T-helper 22 cell (primary cell): ENCODE results near the gene RHD.
A peak's percentile ranks its signal among the peaks of the same experiment; 100 is the strongest.
"Not testable (repeated sequence)": the region's sequence is repeated elsewhere in the genome, so short reads cannot be mapped to it uniquely, and the experiment has no call there.

Source experiments
- DNase-seq: peaks from one replicate; pipeline ENCODE4 v3.0.0-alpha.2; 2020; ENCODE audit warnings: low read depth

The RHD gene

DNA sequence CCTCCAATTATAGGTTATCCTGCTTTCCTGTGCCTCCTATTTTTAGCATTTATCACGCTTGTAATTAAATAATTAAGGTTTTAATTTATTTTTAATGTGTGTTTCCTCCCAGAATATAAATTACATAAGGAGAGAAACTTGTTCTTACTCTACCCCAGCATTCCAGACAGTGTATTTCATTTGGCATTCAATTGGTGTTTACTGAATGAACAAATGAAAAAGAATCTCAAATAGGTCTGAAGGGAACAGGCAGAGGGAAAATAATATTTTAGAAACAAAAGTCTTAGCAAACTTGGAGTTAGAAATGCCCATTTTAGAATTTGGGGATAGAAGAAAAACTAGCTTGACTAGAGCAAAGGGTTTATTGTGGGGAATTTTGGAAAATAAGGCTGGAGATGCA, 15.1 kb upstream of the RHD start:
- no peak for DNase-seq

DNA sequence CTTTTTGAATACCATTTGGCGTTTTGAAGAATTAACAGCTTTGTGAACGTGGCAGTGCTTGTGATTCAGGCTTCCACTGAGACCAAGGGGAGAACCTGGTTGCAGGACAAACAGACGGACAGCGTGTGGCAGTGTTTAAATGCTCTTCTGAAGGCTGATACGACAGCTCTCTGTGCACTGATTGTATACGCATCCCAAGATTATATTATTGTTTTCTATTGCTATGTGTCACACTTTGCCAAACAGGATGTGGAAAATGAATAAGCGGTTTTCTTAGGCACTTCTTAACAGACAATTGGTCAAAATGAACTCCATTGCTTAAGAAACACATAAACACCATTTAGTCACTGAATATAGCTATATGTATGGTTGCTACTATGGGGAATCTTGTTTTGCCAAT, 12.5 kb upstream of the RHD start:
- not testable (repeated sequence) for DNase-seq

DNA sequence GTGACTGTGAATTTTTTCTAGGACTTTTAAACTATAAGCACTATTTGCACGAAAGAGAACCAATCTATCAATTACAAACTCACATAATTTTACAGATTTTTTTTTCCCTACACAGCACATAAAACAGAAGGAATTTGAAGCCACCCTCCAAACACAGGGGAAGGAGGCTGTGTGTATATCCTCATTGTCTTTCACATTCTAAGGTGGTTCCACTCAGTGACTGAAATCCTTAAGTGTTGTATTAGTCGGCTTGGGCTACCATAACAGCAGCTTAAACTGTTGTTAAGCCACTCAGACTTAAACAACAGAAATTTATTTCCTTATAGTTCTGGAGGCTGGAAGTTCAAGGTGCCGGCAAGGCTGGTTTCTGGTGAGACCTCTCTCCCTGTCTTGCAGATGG, 12.0 kb upstream of the RHD start:
- not testable (repeated sequence) for DNase-seq

DNA sequence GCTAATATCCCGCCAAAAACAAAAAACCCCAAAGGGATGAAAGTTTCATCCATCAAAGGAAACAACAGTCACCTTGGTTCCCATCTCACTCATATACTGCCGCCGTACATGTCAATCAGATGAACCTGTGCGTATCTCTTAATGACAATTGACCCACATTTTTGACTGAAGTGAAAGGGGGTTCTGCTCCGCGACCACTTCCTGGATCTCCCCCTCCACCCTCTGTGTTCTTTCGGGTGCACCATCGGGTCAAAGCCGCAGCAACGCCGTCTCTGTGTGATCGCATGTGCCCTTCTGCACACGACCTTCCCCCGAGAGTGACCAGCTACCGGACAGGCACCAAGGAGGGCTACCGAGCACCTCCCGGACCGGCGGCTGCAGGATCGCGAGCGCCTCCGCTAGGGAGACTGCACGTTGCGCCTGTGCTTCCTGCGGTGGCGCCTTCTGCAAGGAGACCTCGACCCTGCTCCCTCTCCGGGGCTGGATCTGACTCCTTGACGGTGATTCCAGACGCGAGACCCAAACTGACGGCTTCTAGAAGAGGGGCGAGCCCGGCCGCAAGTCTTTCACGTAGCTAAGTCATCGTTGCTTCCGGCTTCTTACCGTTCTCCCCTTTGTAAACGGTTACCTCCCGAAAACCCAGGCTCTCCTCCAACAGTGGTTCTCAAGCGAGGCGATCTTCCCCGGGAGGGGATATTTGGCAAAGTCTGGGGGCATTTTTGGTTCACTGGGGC, 5.6 kb upstream of the RHD start:
- peak; percentile 12 for DNase-seq

DNA sequence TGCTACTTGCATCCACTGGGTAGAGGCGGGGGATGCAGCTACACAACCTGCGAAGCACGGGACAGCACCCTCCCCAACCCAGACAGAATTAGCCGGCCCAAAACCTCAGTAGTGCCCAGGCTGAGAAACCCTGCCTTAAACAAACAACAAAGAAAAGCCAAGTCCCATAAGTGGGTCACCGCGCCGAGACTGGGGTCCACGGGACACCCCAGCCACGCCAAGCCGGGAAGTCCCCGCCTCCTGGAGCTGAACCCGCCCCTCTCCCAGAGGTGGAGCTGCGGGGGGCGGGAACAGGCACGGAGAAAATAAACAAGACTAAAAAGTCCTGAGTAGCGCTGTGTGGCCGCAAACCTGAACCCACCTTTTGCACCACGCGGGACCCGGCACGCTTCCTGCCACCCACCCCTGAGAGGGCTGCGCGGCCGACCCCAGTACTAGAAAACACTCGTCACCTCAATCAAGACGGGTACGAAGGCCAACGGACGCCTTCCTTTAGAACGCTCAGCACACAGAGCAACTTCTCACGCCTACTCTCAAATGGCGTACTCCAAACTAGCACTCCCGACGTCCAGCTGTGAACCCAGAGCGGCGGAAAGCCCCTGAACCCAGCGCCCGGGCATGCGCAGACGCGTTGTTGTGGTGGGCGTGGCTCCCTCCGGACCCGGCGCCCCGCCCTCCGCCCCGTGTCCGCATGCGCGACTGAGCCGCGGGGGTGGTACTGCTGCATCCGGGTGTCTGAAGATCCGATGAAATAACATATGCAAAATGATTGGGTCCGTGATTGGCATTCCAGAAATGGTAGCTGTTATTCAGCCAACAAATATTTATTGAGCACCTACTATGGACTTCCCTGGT, 4.8 kb upstream of the RHD start:
- DNase-seq, result peak; percentile 81

DNA sequence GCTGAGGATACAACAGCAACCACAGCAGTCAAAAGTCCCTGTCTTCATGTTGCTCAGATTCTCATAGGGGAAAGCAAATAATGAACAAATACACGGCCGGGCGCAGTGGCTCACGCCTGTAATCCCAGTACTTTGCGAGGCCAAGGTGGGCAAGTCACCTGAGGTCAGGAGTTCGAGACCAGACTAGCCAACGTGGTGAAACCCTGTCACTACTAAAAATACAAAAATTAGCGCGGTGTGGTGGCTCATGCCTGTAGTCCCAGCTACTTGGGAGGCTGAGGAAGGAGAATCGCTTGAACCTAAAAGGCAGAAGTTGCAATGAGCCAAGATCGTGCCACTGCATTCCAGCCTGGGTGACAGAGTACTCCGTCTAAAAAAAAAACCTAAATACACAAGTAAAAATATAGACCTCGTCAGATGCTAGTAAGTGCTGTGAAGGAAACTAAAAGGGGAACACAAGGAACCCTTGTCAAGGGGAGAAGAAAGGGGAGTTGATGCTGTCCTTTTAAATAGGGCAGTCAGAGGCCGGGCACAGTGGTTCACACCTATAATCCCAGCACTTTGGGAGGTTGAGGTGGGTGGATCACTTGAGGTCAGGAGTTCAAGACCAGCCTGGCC, 4.1 kb upstream of the RHD start:
- not testable (repeated sequence) for DNase-seq

DNA sequence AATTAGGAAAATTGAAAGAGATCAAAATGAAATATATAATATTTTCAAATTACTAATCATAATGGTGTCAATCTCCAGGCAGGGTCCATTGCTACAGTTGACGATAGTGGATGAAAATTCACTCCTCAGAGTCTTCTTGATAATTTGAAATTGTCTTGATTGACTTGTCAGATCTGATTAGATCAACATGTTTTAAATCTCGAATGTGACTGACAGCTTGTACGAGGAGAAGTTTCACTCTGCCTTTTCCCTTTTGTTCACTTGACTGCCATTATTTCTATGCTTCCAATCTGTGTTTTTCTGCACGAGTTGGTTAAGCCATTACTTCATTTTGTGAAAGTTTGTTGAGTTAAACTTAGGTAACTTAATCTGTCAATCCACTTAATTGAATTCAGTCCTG, 3.3 kb downstream of the RHD start:
- not testable (repeated sequence) for DNase-seq

DNA sequence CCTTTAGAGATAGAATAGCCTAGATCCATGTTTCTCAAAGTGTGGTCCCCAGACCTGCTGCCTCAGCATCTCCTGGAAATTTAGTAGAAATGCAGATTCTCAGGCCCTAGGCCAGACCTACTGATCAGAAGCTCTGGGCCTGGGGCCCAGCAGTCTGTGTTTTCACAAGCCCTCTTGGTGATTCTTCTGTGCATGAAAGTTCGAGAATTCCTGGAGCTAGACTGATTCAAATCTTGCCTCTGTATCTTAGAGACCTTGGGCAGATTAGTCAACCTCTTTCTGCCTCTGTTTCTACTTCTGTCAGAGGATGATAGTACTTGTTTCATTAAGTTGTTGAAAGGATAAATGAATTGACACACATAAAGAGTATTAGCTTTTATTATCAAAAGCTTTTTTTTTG, 5.0 kb downstream of the RHD start:
- DNase-seq, result not testable (repeated sequence)

DNA sequence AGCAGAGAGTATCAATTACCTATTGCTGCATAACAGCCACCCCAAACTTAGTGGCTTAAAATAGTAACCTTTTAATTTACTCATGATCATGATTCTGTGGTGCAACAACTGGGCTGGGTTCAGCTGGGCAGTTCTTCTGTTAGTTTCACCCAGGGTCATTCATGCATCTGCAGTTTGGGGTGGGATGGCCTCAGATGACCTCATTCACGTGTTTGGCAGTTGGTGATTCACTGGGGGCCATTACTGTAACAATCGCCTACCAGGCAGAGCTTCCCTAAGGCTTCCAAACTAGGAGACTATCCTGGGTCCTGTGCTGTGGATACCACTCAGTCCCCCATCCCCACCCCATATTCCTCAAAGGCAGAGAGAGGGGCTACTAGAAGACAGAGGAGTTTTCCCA, 6.0 kb downstream of the RHD start:
- DNase-seq, result not testable (repeated sequence)

DNA sequence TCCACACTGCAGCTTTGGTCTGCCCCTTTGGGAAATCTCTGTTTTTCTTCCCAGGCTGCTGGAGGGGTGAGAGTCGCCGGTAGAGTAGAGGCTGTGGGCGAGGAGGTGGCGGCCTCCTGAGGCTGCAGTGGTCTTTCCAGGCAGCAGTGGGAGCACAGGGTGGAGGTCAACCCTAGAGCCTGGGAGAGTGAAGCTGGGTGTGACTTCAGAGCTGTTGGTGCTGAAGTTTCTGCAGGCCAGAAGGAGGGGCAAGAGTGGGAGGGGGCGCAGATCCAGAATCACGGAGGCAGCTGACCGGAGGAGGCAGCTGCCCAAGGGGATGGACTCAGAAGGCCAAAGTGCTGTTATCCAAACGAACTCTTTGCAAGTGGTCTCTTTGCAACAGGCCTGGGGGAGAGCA, 6.5 kb downstream of the RHD start:
- not testable (repeated sequence) for DNase-seq

DNA sequence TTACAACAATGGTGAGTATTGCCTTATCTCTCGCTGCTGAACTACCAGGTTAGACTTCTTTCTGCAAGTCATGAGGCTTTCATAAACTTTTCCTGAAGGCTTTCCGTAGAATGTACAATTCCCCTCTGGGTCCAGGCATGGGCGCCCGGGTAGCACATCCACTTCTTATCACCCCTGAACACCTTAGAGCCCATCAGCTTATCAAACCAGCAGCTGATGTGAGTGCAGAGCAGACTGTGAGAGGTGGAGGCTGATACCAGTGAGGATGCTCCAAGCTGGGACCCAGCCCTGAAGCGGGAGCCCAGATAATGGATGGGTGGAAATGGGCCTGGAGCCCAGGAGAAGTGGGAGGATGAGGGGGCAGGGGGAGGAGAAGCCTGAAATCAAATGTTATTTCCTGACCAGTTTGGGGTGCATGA, 7.4 kb downstream of the RHD start:
- DNase-seq, result not testable (repeated sequence)

DNA sequence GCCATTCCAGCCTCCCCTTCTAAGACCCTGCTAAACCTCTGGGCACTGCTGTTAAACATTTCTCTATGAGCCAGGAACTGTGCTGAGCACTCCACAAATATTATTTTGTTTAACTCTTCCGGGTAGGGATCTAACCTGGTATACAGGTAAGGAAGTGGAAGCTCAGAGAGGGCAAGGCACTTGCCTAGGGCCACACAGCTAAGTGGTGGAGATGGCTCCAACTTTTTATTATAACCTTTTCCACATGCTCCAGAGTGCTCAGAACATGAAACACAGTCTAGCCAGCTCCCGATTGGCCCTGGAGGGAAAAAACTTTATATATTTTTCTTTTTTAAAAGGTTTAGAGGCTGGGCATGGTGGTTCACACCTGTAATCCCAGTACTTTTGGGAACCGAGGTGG, 13.6 kb downstream of the RHD start:
- not testable (repeated sequence) for DNase-seq

DNA sequence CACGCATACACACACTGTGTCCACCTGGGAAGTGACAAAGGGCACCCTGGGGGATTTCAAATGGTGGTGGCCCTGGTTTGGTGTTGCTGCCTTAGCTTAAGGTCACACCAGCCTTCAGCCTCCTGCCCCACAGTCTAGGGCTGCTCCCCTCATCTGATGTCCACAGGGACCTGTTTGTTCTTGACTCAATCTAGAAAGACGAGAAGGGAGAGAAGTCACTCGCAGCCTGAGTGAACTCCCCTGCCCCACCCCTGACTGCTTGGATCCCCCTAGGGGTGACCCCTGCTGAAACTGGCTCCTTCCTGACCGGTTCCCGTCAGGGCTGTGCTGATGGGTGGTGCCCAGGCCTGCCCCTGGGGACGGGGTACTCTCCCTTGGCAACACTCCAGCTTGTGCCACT, 14.9 kb downstream of the RHD start:
- not testable (repeated sequence) for DNase-seq

DNA sequence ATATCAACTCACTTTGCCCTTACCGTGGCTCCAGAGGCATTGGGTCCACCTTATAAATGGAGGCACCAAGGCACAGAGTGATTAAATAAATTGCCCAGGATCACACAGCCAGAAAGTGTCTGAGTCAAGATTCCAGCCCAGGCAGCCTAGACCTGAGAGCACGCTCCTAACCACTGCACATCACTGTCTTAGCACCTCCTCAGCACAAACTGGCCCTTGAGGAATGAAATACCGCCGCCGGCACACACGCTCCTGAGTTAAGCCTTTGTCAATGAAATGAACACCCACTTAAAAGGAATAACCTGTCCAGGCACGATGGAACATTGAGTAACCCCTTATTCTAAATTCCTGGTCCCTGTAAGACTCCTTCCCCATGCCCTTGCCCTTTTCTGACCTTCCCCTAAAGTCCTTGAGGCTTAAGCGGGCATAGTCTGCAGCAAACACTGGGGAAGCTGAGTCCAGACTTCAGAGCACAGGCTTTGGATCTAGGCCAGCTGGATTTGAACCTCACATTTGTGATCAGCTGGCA, 16.3 kb downstream of the RHD start:
- not testable (repeated sequence) for DNase-seq

DNA sequence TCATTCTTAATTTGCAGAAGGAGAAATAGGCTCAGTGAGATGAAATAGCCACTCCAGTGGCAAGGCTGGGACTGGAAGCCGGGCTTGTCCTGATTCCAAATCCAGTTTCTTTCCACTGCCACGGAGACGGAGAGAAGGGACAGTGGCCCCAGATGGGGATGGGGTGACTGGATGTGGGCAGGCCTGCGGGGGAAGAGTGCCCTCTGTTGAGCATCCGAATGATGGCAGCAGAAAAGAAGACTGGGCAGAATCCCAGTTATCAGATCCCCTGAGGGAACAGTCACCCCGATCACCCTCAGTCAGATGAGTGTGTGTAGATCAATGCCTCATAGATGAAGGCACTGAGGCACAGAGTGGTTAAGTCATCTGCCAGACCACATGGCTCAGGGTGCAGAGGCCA, 17.7 kb downstream of the RHD start:
- not testable (repeated sequence) for DNase-seq

DNA sequence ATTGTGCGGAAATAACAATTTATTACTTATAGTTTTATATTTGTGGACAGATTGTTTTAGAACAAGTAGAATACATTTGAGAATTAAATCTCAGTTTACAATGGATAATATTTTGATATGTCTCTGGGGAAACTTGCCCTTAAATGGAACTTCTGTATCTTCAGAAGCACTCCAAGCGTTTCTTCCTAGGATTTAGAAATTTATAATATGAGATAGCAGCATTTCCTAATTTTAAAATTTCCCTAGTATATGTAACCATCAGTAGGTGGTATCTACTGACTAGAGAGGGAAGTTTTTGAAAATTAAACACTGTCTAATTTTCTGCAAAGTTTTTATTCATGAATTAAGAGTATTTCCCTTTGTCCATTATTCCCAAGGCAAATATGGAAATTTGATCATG, 21.1 kb downstream of the RHD start:
- not testable (repeated sequence) for DNase-seq

DNA sequence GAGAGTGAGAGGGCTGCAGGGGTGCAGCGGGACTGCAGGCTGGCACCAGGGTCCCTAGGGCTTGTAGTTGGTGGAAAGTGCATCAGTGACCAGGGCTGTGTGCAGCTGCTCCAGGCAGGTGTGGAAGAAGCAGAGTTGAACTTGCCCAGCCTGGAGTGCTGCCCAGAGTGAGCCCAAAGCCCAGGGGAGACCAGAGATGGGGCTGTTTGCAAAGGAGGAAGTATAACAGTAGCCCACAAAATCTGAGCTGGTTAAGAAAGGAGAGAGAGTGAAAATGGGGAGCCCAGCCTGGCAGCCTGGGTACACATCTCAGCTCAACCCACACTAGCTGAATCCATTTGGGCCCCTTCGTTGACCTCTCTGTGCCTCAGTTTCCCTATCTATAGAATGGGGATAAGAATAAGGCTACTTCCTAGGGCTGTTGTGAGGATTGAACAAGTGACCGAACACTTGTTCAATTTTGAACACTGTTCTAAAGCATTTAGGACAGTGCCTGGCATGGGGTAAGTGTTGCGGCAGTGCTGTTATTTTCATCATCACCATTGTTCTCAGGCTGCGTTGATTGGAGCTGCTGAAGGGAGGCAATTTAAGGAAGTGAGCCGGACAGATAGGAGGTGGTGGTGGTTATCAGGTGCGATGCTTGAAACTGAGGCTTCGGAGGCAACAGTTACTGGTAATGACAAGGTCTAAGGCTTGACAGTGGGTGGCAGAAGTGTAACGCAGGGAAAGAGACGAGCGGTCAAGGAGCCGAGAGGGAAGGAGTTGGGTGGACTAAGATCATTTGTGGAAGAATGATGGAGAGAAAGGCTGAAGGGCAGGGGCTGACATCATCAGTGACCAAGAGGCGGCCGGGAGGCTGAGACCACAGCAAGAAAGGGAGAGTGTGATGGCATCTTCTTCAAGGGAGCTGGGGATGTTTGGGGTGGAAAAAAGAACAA, 22.8 kb downstream of the RHD start:
- not testable (repeated sequence) for DNase-seq

DNA sequence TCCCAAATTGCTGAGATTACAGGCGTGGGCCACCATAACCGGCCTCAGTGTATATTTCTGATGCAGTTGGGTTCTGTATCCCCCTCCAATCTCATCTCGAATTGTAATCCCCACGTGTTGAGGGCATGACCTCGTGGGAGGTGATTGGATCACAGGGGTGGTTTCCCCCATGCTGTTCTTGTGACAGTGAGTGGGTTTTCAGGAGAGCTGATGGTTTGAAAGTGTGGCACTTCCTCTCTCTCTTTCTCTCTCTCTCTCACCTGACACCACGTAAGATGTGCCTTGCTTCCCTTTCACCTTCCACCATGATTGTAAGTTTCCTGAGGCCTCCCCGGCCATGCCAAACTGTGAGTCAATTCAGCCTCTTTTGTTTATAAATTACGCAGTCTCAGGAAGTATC, 24.2 kb downstream of the RHD start:
- DNase-seq, result not testable (repeated sequence)

DNA sequence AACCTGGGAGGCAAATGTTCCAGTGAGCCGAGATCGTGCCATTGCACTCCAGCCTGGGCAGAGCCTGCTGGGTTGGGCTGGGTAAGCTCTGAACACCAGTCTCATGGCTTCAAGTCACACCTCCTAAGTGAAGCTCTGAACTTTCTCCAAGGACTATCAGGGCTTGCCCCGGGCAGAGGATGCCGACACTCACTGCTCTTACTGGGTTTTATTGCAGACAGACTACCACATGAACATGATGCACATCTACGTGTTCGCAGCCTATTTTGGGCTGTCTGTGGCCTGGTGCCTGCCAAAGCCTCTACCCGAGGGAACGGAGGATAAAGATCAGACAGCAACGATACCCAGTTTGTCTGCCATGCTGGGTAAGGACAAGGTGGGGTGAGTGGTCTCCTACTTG, 28.4 kb downstream of the RHD start:
- DNase-seq, result not testable (repeated sequence)

DNA sequence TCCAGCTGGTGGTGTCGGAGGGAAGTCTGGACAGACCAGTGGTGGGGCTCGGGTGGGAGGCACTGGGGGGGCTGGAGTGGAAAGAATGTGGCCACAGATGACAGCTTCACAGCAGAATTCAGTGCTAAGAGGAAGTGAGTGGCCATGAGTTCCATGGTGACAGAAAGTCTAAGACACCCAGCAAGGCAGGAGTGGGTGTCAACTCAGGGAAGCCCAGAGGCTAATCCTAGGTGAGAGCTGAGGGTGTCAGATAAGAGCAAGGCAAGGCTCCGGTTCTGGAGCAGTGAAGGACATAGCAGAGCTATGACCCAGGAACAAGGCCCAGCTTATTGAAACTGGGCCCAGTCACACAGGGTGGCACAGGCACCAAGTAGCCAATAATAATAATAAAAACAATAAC, 30.0 kb downstream of the RHD start:
- DNase-seq, result not testable (repeated sequence)

DNA sequence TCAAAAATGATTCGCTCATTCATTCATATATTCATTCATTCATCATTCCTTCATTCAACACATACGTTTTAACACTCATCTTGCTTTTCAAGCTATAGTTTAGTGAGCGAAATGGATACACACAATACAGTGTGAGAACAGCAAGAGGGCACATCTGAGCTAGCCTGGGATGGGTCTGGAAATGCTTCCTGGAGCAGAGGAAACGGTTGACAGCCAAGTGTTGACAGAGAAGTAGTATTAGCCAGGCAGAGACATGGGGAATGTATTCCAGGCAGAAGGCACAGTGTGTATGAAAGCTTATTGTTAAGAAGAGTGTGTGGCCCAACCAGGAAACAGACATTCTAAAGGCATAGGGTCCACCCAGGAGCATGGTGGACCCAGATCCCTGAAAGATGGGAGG, 32.6 kb downstream of the RHD start:
- not testable (repeated sequence) for DNase-seq
